H1 (cell line): ENCODE measurements around the gene ITIH4. TPM values are rescaled to one million over a fixed set of nuclear protein-coding genes. Genes with fewer than 3 reads are reported as not detected.

ENCODE experiments used
- CTCF ChIA-PET: fragments of 300-600 bp; sonication (Branson Sonifier 250); formaldehyde crosslinking; loops from one replicate; lab custom pipeline; 2021; ENCODE audit not compliant: partially characterized antibody; lab: Charles Lee
- POLR2A ChIA-PET: fragments of 300-600 bp; sonication (Branson Sonifier 250); formaldehyde crosslinking; loops from one replicate; lab custom pipeline; 2021; ENCODE audit warnings: inconsistent platforms; ENCODE audit not compliant: partially characterized antibody; lab: Charles Lee
- DNase-seq, 2 experiments: peaks; one replicate each; pipeline versions ENCODE4 v3.0.0 to v3.0.0-alpha.2; 2010 to 2022; ENCODE audit warnings: low spot score in 2 of 2, low read depth in 1 of 2, mixed read lengths in 1 of 2
- FAIRE-seq: peaks from 2 replicates; lab custom pipeline; 2011; peaks lifted over from hg19 to GRCh38; lab: Jason Lieb, UNC
- H2AFZ ChIP-seq: 2 replicates; pipeline ENCODE4 v1.8.1; 2012; ENCODE audit warnings: low read length, inconsistent platforms
- H2AK5ac ChIP-seq: 2 replicates; pipeline ENCODE4 v1.6.1; 2013; ENCODE audit warnings: low read depth, low read length
- H2BK120ac ChIP-seq: replicated peaks from 2 replicates; pipeline ENCODE3; 2013; ENCODE audit warnings: low read depth, low read length, inconsistent platforms
- H2BK12ac ChIP-seq: 2 replicates; pipeline ENCODE4 v1.6.1; 2013; ENCODE audit warnings: low read depth, low read length
- H2BK15ac ChIP-seq: 2 replicates; pipeline ENCODE4 v1.6.1; 2013; ENCODE audit warnings: low read length
- H2BK20ac ChIP-seq: 2 replicates; pipeline ENCODE4 v1.6.1; 2013; ENCODE audit warnings: low read length
- H2BK5ac ChIP-seq: 2 replicates; pipeline ENCODE4 v1.6.1; 2013; ENCODE audit warnings: low read depth, low read length
- H3K14ac ChIP-seq: 2 replicates; pipeline ENCODE4 v1.6.1; 2013; ENCODE audit warnings: inconsistent platforms; ENCODE audit not compliant: insufficient read length
- H3K18ac ChIP-seq: 2 replicates; pipeline ENCODE4 v1.6.1; 2013; ENCODE audit warnings: low read length; ENCODE audit errors: extremely low read depth
- H3K23ac ChIP-seq: 2 replicates; pipeline ENCODE4 v1.6.1; 2013; ENCODE audit warnings: inconsistent platforms; ENCODE audit not compliant: insufficient read length
- H3K23me2 ChIP-seq: 2 replicates; pipeline ENCODE4 v1.6.1; 2013; ENCODE audit warnings: low read depth, low read length
- H3K27ac ChIP-seq: 2 replicates; pipeline ENCODE4 v1.6.1; 2011; ENCODE audit warnings: low read depth, low read length, inconsistent platforms
- H3K27me3 ChIP-seq, 4 experiments: replicated peaks in 1 of 4; 1 replicate in 1 of 4; 2 replicates in 3 of 4; pipeline versions ENCODE4 v1.6.1 to v1.8.1; 2011 to 2013; ENCODE audit warnings: low read length in 3 of 4, mild to moderate bottlenecking in 3 of 4, inconsistent platforms in 2 of 4, mixed read lengths in 2 of 4, moderate library complexity in 1 of 4; ENCODE audit not compliant: control insufficient read depth in 3 of 4, insufficient read depth in 3 of 4; ENCODE audit errors: extremely low read depth in 1 of 4
- H3K36me3 ChIP-seq, 4 experiments: 2 replicates each; pipeline versions ENCODE4 v1.6.1 to v1.8.1; 2011 to 2013; ENCODE audit warnings: mild to moderate bottlenecking in 4 of 4, low read length in 3 of 4, moderate library complexity in 2 of 4, control low read depth in 1 of 4, inconsistent platforms in 1 of 4; ENCODE audit not compliant: insufficient read depth in 4 of 4, control insufficient read depth in 2 of 4
- H3K4ac ChIP-seq: replicated peaks from 2 replicates; pipeline ENCODE3; 2013; ENCODE audit warnings: low read length, low read depth, mixed read lengths, inconsistent platforms; ENCODE audit not compliant: insufficient read length
- H3K4me1 ChIP-seq, 4 experiments: replicated peaks in 1 of 4; 1 replicate in 1 of 4; 2 replicates in 3 of 4; pipeline versions ENCODE4 v1.6.1 to v1.8.1; 2011 to 2013; ENCODE audit warnings: low read length in 3 of 4, inconsistent platforms in 2 of 4, mixed read lengths in 1 of 4; ENCODE audit not compliant: insufficient read depth in 4 of 4, control insufficient read depth in 3 of 4
- H3K4me2 ChIP-seq, 2 experiments: 2 replicates each; pipeline versions ENCODE4 v1.6.1 to v1.8.1; 2011 to 2013; ENCODE audit warnings: low read depth in 2 of 2, low read length in 2 of 2, control low read depth in 1 of 2, inconsistent platforms in 1 of 2, mild to moderate bottlenecking in 1 of 2; ENCODE audit not compliant: insufficient read depth in 1 of 2
- H3K4me3 ChIP-seq, 4 experiments: fragments of 200-600, 300-600 bp in 1 of 4; sonication (generic), shearing (Covaris generic), sonication (Bioruptor Twin) in 1 of 4; 2 replicates each; pipeline versions ENCODE4 v1.5.1 to v1.8.1; 2011 to 2016; ENCODE audit warnings: low read length in 4 of 4, low read depth in 3 of 4, control low read depth in 2 of 4, inconsistent platforms in 2 of 4, mild to moderate bottlenecking in 2 of 4, mixed read lengths in 1 of 4, moderate library complexity in 1 of 4; ENCODE audit not compliant: insufficient read depth in 2 of 4; ENCODE audit errors: extremely low read depth in 1 of 4
- H3K56ac ChIP-seq: replicated peaks from 2 replicates; pipeline ENCODE3; 2013; ENCODE audit warnings: low read depth, mild to moderate bottlenecking, mixed read lengths, low read length, inconsistent platforms; ENCODE audit not compliant: insufficient read length
- H3K79me1 ChIP-seq: 2 replicates; pipeline ENCODE4 v1.6.1; 2013; ENCODE audit warnings: low read depth, low read length, control low read depth
- H3K79me2 ChIP-seq, 2 experiments: 2 replicates each; pipeline versions ENCODE4 v1.6.1 to v1.8.1; 2012 to 2013; ENCODE audit warnings: low read length in 2 of 2, mild to moderate bottlenecking in 2 of 2, inconsistent platforms in 1 of 2; ENCODE audit not compliant: insufficient read depth in 2 of 2, control insufficient read depth in 1 of 2
- H3K9ac ChIP-seq, 4 experiments: replicated peaks in 1 of 4; 1 replicate in 1 of 4; 2 replicates in 3 of 4; pipeline versions ENCODE4 v1.6.1 to v1.8.1; 2011 to 2013; ENCODE audit warnings: low read depth in 3 of 4, low read length in 3 of 4, control low read depth in 2 of 4, mild to moderate bottlenecking in 2 of 4, moderate library complexity in 2 of 4, inconsistent platforms in 1 of 4; ENCODE audit errors: extremely low read depth in 1 of 4
- H3K9me3 ChIP-seq, 2 experiments: 2 replicates each; pipeline versions ENCODE4 v1.6.1 to v1.8.1; 2012 to 2013; ENCODE audit warnings: mild to moderate bottlenecking in 2 of 2, moderate library complexity in 2 of 2, control low read depth in 1 of 2, inconsistent platforms in 1 of 2, low read depth in 1 of 2, low read length in 1 of 2, mixed read lengths in 1 of 2; ENCODE audit not compliant: insufficient read depth in 2 of 2
- H4K20me1 ChIP-seq, 2 experiments: replicated peaks in 1 of 2; 2 replicates each; pipeline versions ENCODE3 to v1.8.1; 2011 to 2013; ENCODE audit warnings: inconsistent platforms in 2 of 2, low read length in 2 of 2, mild to moderate bottlenecking in 1 of 2; ENCODE audit not compliant: insufficient read depth in 2 of 2, control insufficient read depth in 1 of 2
- H4K5ac ChIP-seq: 2 replicates; pipeline ENCODE4 v1.6.1; 2013; ENCODE audit warnings: low read length, low read depth, mixed read lengths, inconsistent platforms; ENCODE audit not compliant: insufficient read length
- H4K8ac ChIP-seq: 2 replicates; pipeline ENCODE4 v1.8.0; 2013; ENCODE audit warnings: mild to moderate bottlenecking, moderate library complexity, low read length, inconsistent platforms; ENCODE audit not compliant: insufficient read depth; ENCODE audit errors: extremely low read depth
- H4K91ac ChIP-seq: replicated peaks from 2 replicates; pipeline ENCODE3; 2013; ENCODE audit warnings: low read length, mixed read lengths, inconsistent platforms; ENCODE audit not compliant: insufficient read length
- BCL11A ChIP-seq, 2 experiments: IDR thresholded peaks; one replicate each; pipeline ENCODE4 v1.6.1; 2011; ENCODE audit warnings: low read depth in 2 of 2, low read length in 2 of 2, mild to moderate bottlenecking in 2 of 2
- CEBPB ChIP-seq: IDR thresholded peaks from 2 replicates; pipeline ENCODE4 v1.6.1; 2012; ENCODE audit warnings: low read depth, low read length
- HDAC6 ChIP-seq: IDR thresholded peaks from one replicate; pipeline ENCODE4 v1.7.1; 2012; ENCODE audit warnings: low read depth, mild to moderate bottlenecking, inconsistent platforms, low read length, moderate library complexity
- JUND ChIP-seq: IDR thresholded peaks from 2 replicates; pipeline ENCODE4 v1.6.1; 2011; ENCODE audit warnings: mild to moderate bottlenecking, improper control_type of control experiment, low read length
- MAFK ChIP-seq: IDR thresholded peaks from 2 replicates; pipeline ENCODE4 v1.6.1; 2012; ENCODE audit warnings: low read depth, mild to moderate bottlenecking, improper control_type of control experiment, low read length
- RAD21 ChIP-seq, 2 experiments: IDR thresholded peaks in 1 of 2; conservative IDR thresholded peaks in 1 of 2; 2 replicates each; pipeline ENCODE4 v1.6.1; 2011; ENCODE audit warnings: low read depth in 2 of 2, low read length in 2 of 2, improper control_type of control experiment in 1 of 2, inconsistent platforms in 1 of 2, mild to moderate bottlenecking in 1 of 2, moderate library complexity in 1 of 2
- RBBP5 ChIP-seq: IDR thresholded peaks from 2 replicates; pipeline ENCODE4 v1.7.1; 2012; ENCODE audit warnings: low read depth, mild to moderate bottlenecking, inconsistent platforms, low read length, moderate library complexity, borderline replicate concordance
- SP2 ChIP-seq: IDR thresholded peaks from 2 replicates; pipeline ENCODE4 v1.6.1; 2012; ENCODE audit warnings: mild to moderate bottlenecking, low read length, inconsistent platforms
- WGBS, 2 experiments: shearing (Covaris generic) in 1 of 2; methylation state at CpG; one replicate each; pipeline versions ENCODE4 v1.1.6 to v1.1.7; 2013 to 2015; ENCODE audit warnings: low lambda C conversion rate in 2 of 2, mixed read lengths in 2 of 2, inconsistent platforms in 1 of 2, low coverage in 1 of 2, missing lambda C conversion rate in 1 of 2; ENCODE audit not compliant: insufficient replicate concordance in 2 of 2, insufficient coverage in 1 of 2, insufficient read length in 1 of 2; ENCODE audit errors: extremely low coverage in 1 of 2, missing lambda C conversion rate in 1 of 2; 5-methylcytosine and 5-hydroxymethylcytosine counted together
- polyA plus RNA-seq, 7 experiments: library from polyadenylated mRNA; depleted of rRNA in 3 of 7; stranded (reverse) in 5 of 7; unstranded in 2 of 7; fragments of >200 nt in 5 of 7; fragments of 200-250 nt in 2 of 7; gene quantifications; 1 replicate in 5 of 7; 2 replicates in 1 of 7; 4 replicates in 1 of 7; pipeline versions ENCODE4 v1.2.1 to v1.2.3, GENCODE V29; 2011 to 2013; ENCODE audit warnings: missing spikeins in 2 of 7, mixed read lengths in 2 of 7
- total RNA-seq: library from RNA; stranded (reverse); fragmentation: NEBNext Ultra II Directional; extraction: Animal tissue kit (Norgen Biotek cat#: 25700); gene quantifications from 2 replicates; pipeline ENCODE4 v1.2.1, GENCODE V29; 2021
- TF ChIP-seq, protein P1 (sequence below): IDR thresholded peaks from 2 replicates; pipeline ENCODE4 v1.6.1; 2012; ENCODE audit warnings: low read length, inconsistent platforms
- TF ChIP-seq, protein P2 (sequence below): IDR thresholded peaks from 2 replicates; pipeline ENCODE4 v1.6.1; 2012; ENCODE audit warnings: inconsistent platforms

ITIH4 gene
- total and polyA plus RNA-seq, 2 of the 8 experiments (the other 6 are each of a cell fraction or from before 2014, with no cell fraction given) = 3.4 to 3.7 TPM

DNA sequence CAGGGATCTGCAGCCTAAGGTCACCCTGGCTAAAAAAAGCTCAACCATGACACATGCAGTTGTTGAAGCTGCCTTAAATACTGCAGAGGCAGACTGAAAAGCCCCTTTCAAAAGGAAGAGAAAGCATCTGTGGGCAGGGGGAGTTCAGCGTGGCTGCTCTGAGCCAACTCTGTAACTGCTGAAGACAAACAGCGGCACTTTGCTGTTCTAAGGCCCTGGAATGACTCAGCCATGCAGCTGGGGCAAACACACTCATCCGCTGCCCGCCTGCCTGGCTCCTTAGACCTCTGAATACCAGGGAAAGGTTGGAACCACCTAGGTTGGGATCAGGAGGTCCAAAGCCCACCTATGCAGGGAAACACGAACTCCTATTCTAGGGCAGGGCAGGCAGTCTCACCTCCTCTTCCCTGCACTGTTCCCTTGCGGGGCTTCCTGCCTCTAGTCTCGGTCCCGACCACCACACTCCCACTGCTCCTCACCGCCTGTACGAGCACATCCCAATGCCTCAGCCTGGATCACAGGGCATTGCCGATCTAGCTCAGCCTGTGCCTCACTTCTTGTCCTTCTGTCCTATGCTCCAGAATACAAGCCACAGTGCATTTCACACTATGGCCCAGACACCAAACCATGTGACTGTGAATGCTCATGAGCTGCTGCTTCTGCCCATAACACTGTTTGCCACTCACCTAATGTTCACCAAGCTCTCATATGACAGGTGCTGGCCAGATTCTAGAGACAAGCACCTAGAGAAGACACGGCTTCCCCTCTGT lies 10.9 kb upstream of the ITIH4 start:
- H3K23ac ChIP-seq = no peak overlapping the region
- H3K4me2 ChIP-seq = no peak overlapping the region
- POLR2A ChIA-PET = no interaction called here
- no peak overlapping the region for H3K4me3 ChIP-seq
- no peaks in the 10 kb centered on the region for H3K23me2 ChIP-seq
- no peak overlapping the region for H2AK5ac ChIP-seq
- no peak overlapping the region for H2BK12ac ChIP-seq
- H4K91ac ChIP-seq = no peak overlapping the region
- no peak overlapping the region for H2BK5ac ChIP-seq
- H3K9ac ChIP-seq = no peak overlapping the region
- peaks cover 0 to 5% (median 2%) of the 10 kb centered on the region in 4 experiments; a peak in 3 of 8 replicates for H3K36me3 ChIP-seq
- DNase-seq (no peak), FAIRE-seq (no peak)
- H2BK20ac ChIP-seq = no peak overlapping the region
- peaks cover 0 to 6% of the 10 kb centered on the region in 2 experiments for H4K20me1 ChIP-seq
- no peak overlapping the region for H4K5ac ChIP-seq
- no peak overlapping the region for H2BK120ac ChIP-seq
- no peaks in the 10 kb centered on the region for H3K27me3 ChIP-seq
- H3K79me1 ChIP-seq = no peaks in the 10 kb centered on the region; the same call in 1 of the 2 replicates
- no peak for TF ChIP-seq RBBP5
- TF ChIP-seq BCL11A (IDR thresholded peaks at IDR 0.05; ENCODE audit: low read depth in 2 of 2, low read length in 2 of 2) = no peak
- TF ChIP-seq HDAC6 = no peak
- TF ChIP-seq, protein P1, sequence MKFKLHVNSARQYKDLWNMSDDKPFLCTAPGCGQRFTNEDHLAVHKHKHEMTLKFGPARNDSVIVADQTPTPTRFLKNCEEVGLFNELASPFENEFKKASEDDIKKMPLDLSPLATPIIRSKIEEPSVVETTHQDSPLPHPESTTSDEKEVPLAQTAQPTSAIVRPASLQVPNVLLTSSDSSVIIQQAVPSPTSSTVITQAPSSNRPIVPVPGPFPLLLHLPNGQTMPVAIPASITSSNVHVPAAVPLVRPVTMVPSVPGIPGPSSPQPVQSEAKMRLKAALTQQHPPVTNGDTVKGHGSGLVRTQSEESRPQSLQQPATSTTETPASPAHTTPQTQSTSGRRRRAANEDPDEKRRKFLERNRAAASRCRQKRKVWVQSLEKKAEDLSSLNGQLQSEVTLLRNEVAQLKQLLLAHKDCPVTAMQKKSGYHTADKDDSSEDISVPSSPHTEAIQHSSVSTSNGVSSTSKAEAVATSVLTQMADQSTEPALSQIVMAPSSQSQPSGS = no peak
- TF ChIP-seq MAFK = no peak
- TF ChIP-seq JUND = no peak
- TF ChIP-seq RAD21 (IDR thresholded peaks at IDR 0.05 in 1 of 2, conservative IDR thresholded peaks at IDR 0.05 in 1 of 2; ENCODE audit: low read depth in 2 of 2, low read length in 2 of 2) = no peak
- TF ChIP-seq, protein P2, sequence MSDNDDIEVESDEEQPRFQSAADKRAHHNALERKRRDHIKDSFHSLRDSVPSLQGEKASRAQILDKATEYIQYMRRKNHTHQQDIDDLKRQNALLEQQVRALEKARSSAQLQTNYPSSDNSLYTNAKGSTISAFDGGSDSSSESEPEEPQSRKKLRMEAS = no peak
- TF ChIP-seq SP2 = no peak
- no peak for TF ChIP-seq CEBPB
- no peak overlapping the region for H3K4ac ChIP-seq
- H2AFZ ChIP-seq = no peak overlapping the region
- H2BK15ac ChIP-seq = no peak overlapping the region
- H3K27ac ChIP-seq = no peak overlapping the region
- CTCF ChIA-PET = interaction anchor here (1.5 to 3.6 kb wide), 5 partner anchors 10 to 188 kb away, joined by 3 to 15 read pairs (median 6); no protein-coding TSS in a partner anchor
- H3K56ac ChIP-seq = no peak overlapping the region
- H3K4me1 ChIP-seq = no peaks in the 10 kb centered on the region
- H3K79me2 ChIP-seq = no peaks in the 10 kb centered on the region
- H3K18ac ChIP-seq = no peak overlapping the region
- no peak overlapping the region; the same call in 1 of the 2 replicates for H4K8ac ChIP-seq
- WGBS, 2 experiments = 88% methylated on average over 12 of the region's 12 CpGs; no CpG with 5 or more reads in 1 of the 2 experiments
- H3K9me3 ChIP-seq = no peaks in the 10 kb centered on the region
- no peak overlapping the region for H3K14ac ChIP-seq
